ENCODE results near the gene PODXL2.

Gene PODXL2

GRCh38 chr3:127686512-127686894 is 57.5 kb downstream of the PODXL2 start:
- no peak for TF ChIP-seq POLR2A (IDR thresholded peaks at IDR 0.05; ENCODE audit: extremely low read depth, insufficient read length)
- TF ChIP-seq CTCF (IDR thresholded peaks at IDR 0.05; ENCODE audit: low read depth, low read length): no peak
- TF ChIP-seq MAX (IDR thresholded peaks at IDR 0.05; ENCODE audit: low read depth, low read length): no peak
- no peak for TF ChIP-seq MYC (IDR thresholded peaks at IDR 0.05; ENCODE audit: low read depth, low read length)
- no peak for DNase-seq (ENCODE audit: low read depth)
- H3K4me3 ChIP-seq (ENCODE audit: low read depth, low read length): no peak overlapping the region

GRCh38 chr3:127687228-127687737 is 58.3 kb downstream of the PODXL2 start:
- TF ChIP-seq MYC (IDR thresholded peaks at IDR 0.05; ENCODE audit: low read depth, low read length): no peak
- TF ChIP-seq CTCF (IDR thresholded peaks at IDR 0.05; ENCODE audit: low read depth, low read length): no peak
- TF ChIP-seq POLR2A (IDR thresholded peaks at IDR 0.05; ENCODE audit: extremely low read depth, insufficient read length): no peak
- no peak for TF ChIP-seq MAX (IDR thresholded peaks at IDR 0.05; ENCODE audit: low read depth, low read length)
- H3K4me3 ChIP-seq (ENCODE audit: low read depth, low read length): no peak overlapping the region
- no peak for DNase-seq (ENCODE audit: low read depth)

GRCh38 chr3:127688022-127688415 is 59.0 kb downstream of the PODXL2 start:
- no peak overlapping the region for H3K4me3 ChIP-seq (ENCODE audit: low read depth, low read length)
- TF ChIP-seq MYC (IDR thresholded peaks at IDR 0.05; ENCODE audit: low read depth, low read length): no peak
- TF ChIP-seq CTCF (IDR thresholded peaks at IDR 0.05; ENCODE audit: low read depth, low read length): no peak
- TF ChIP-seq MAX (IDR thresholded peaks at IDR 0.05; ENCODE audit: low read depth, low read length): no peak
- no peak for TF ChIP-seq POLR2A (IDR thresholded peaks at IDR 0.05; ENCODE audit: extremely low read depth, insufficient read length)
- DNase-seq (ENCODE audit: low read depth): no peak

GRCh38 chr3:127688416-127689265 is 59.7 kb downstream of the PODXL2 start:
- no peak overlapping the region for H3K4me3 ChIP-seq (ENCODE audit: low read depth, low read length)
- DNase-seq (ENCODE audit: low read depth): no peak

GRCh38 chr3:127689266-127689860 is 60.4 kb downstream of the PODXL2 start:
- H3K4me3 ChIP-seq (ENCODE audit: low read depth, low read length): no peak overlapping the region
- TF ChIP-seq MYC (IDR thresholded peaks at IDR 0.05; ENCODE audit: low read depth, low read length): no peak
- TF ChIP-seq CTCF (IDR thresholded peaks at IDR 0.05; ENCODE audit: low read depth, low read length): no peak
- no peak for TF ChIP-seq POLR2A (IDR thresholded peaks at IDR 0.05; ENCODE audit: extremely low read depth, insufficient read length)
- no peak for TF ChIP-seq MAX (IDR thresholded peaks at IDR 0.05; ENCODE audit: low read depth, low read length)
- DNase-seq (ENCODE audit: low read depth): no peak

More at GRCh38 chr3:127688416-127689265, 59.7 kb downstream of the PODXL2 start:
- no peak for TF ChIP-seq CTCF (IDR thresholded peaks at IDR 0.05; ENCODE audit: low read depth, low read length)
- TF ChIP-seq MAX (IDR thresholded peaks at IDR 0.05; ENCODE audit: low read depth, low read length): no peak
- no peak for TF ChIP-seq POLR2A (IDR thresholded peaks at IDR 0.05; ENCODE audit: extremely low read depth, insufficient read length)
- TF ChIP-seq MYC (IDR thresholded peaks at IDR 0.05; ENCODE audit: low read depth, low read length): no peak
